Bronchial epithelial cell (primary cell): ENCODE data around the gene ERN2. TPM values are rescaled to one million over a fixed set of nuclear protein-coding genes. Genes with fewer than 3 reads are reported as not detected.

Experiments used
- DNase-seq: peaks from one replicate; pipeline ENCODE4 v3.0.0-alpha.2; 2010; ENCODE audit warnings: low read depth
- FAIRE-seq: peaks from 2 replicates; lab custom pipeline; 2011; peaks lifted over from hg19 to GRCh38; lab: Jason Lieb, UNC
- H3K27me3 ChIP-seq: 2 replicates; pipeline ENCODE4 v1.5.1; 2011; ENCODE audit warnings: low read length; ENCODE audit not compliant: control insufficient read depth, insufficient read depth
- H3K36me3 ChIP-seq: 2 replicates; pipeline ENCODE4 v1.5.1; 2011; ENCODE audit warnings: low read length; ENCODE audit not compliant: control insufficient read depth, insufficient read depth
- H3K4me3 ChIP-seq: 2 replicates; pipeline ENCODE4 v1.5.1; 2011; ENCODE audit warnings: mild to moderate bottlenecking, low read depth, low read length, control low read depth
- CTCF ChIP-seq: IDR thresholded peaks from 2 replicates; pipeline ENCODE4 v1.5.1; 2011; ENCODE audit warnings: mild to moderate bottlenecking, moderate library complexity, low read length, control low read depth, inconsistent platforms; ENCODE audit not compliant: insufficient read depth, severe bottlenecking
- total RNA-seq: library from RNA; depleted of rRNA; stranded (reverse); fragments of >200 nt; gene quantifications from 2 replicates; pipeline ENCODE4 v1.2.1, GENCODE V29; 2014

ERN2 gene
- total RNA-seq, 1 donor from 2014 or later: 0.26 TPM

- FAIRE-seq: no peak
- no peak for TF ChIP-seq CTCF
- Histone ChIP-seq H3K36me3 (peaks cover 28% of the 10 kb centered on the region), H3K27me3 (no peaks in the 10 kb centered on the region), H3K4me3 (no peak overlapping the region)
- DNase-seq: no peak
Observed at GRCh38 chr16:23689442-23690187, 23.4 kb downstream of the ERN2 start.

DNA sequence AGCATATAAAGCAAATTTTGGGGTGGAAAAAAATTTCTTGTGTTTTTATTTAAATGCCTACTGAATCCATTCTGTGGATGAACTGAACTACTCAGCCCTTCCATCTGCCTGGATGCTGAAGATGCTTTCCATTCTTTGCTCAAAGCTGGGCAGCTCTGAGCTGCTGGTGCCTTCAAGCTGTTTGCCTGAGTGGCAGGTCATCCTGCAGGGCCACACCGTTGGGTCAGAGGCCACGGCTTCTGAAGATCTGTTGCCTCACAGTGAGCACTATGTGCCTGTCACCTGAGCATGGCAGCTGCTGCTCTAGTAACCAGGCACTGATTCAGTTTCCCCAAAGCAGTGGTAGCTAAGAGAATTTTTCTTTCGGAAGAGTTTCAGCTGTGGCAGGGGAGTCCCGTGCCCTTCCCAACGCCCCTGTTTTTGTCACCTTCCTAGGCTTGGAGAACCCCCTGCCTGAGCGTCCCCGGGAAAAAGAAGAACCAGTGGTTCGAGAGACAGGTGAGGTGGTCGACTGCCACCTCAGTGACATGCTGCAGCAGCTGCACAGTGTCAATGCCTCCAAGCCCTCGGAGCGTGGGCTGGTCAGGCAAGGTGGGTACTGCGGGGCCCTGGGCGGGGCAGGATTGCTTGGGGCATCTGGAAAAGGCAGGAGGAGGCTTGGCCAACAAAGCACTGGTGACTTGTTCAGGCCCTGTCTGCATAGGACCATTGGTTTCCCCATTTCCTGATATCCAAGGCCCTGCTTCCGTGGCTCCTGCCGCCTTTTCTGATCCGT is 25.8 kb downstream of the ERN2 start:
- H3K4me3 ChIP-seq: no peak overlapping the region
- H3K36me3 ChIP-seq: peaks cover 36% of the 10 kb centered on the region
- no peaks in the 10 kb centered on the region for H3K27me3 ChIP-seq
- no peak for TF ChIP-seq CTCF
- FAIRE-seq: no peak
- DNase-seq: no peak

- TF ChIP-seq CTCF: no peak
- no peak for DNase-seq
- H3K36me3 ChIP-seq: peaks cover 24% of the 10 kb centered on the region
- H3K4me3 ChIP-seq: no peak overlapping the region
- no peaks in the 10 kb centered on the region for H3K27me3 ChIP-seq
- no peak for FAIRE-seq
Observed at GRCh38 chr16:23683487-23683886, 29.5 kb downstream of the ERN2 start.

DNA sequence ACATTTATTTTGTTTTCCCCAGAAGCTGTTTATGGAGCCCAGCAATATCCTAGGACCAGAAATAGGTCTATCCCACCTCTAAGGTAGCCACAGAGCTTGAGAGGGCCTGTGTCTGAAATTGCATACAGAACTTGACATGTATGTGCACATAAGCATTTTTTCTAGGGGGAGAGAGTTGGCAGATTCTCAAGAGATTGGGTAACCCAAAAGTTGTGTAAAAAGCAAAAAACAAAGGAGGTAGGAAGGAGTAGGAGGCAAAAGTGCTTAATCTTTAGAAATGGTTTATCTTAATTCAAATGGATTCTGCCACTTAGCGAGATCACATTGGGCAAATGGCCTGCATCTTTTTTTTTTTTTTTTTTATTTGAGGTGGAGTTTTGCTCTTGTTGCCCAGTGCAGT is 30.8 kb downstream of the ERN2 start:
- no peaks in the 10 kb centered on the region for H3K27me3 ChIP-seq

GRCh38 chr16:23679986-23680336 is 33.1 kb downstream of the ERN2 start:
- Histone ChIP-seq H3K27me3 (no peaks in the 10 kb centered on the region), H3K4me3 (peak overlapping the region; percentile 52), H3K36me3 (peaks cover 13% of the 10 kb centered on the region)
- no peak for FAIRE-seq
- no peak for DNase-seq
- no peak for TF ChIP-seq CTCF

More for the DNA sequence above, 30.8 kb downstream of the ERN2 start:
- Histone ChIP-seq H3K36me3 (peaks cover 16% of the 10 kb centered on the region), H3K4me3 (no peak overlapping the region)
- no peak for TF ChIP-seq CTCF
- FAIRE-seq (no peak), DNase-seq (peak; percentile 42)
